BJ (cell line): ENCODE results near the gene PANK2. TPM values are rescaled to one million over a fixed set of nuclear protein-coding genes. Genes with fewer than 3 reads are reported as not detected.

Experiments used
- CTCF ChIA-PET: fragments of 350-600 bp; formaldehyde crosslinking; extraction: SDS; loops from one replicate; lab custom pipeline; 2021; ENCODE audit warnings: antibody characterized with exemption, inconsistent platforms; lab: Yijun Ruan, JAX
- POLR2A ChIA-PET: fragments of 300-600 bp; sonication (Branson Sonifier 250); formaldehyde crosslinking; extraction: SDS; loops from one replicate; lab custom pipeline; 2021; ENCODE audit warnings: antibody characterized with exemption; lab: Charles Lee
- DNase-seq: peaks from one replicate; pipeline ENCODE4 v3.0.0-alpha.2; 2011; ENCODE audit warnings: low read depth
- H3K27me3 ChIP-seq: 2 replicates; pipeline ENCODE4 v1.6.0; 2011; ENCODE audit warnings: low read length; ENCODE audit not compliant: control insufficient read depth, insufficient read depth
- H3K36me3 ChIP-seq: 2 replicates; pipeline ENCODE4 v1.5.1; 2011; ENCODE audit warnings: low read length; ENCODE audit not compliant: control insufficient read depth, insufficient read depth
- H3K4me3 ChIP-seq: 2 replicates; pipeline ENCODE4 v1.5.1; 2011; ENCODE audit warnings: low read depth, mild to moderate bottlenecking, control low read depth, low read length
- CTCF ChIP-seq: IDR thresholded peaks from 2 replicates; pipeline ENCODE4 v1.5.1; 2011; ENCODE audit warnings: low read depth, mild to moderate bottlenecking, control low read depth, inconsistent platforms, low read length, moderate library complexity; ENCODE audit not compliant: insufficient read depth
- polyA plus RNA-seq: library from polyadenylated mRNA; depleted of rRNA; stranded (reverse); fragments of >200 nt; gene quantifications from 2 replicates; pipeline ENCODE4 v1.2.3, GENCODE V29; 2011

The PANK2 gene
- polyA plus RNA-seq, 1 experiment: 12.5 TPM

GRCh38 chr20:3869839-3870634, 19.1 kb upstream of the PANK2 start:
- Histone ChIP-seq H3K36me3 (peaks cover 29% of the 10 kb centered on the region), H3K27me3 (no peaks in the 10 kb centered on the region), H3K4me3 (no peak overlapping the region)
- no peak for DNase-seq
- TF ChIP-seq CTCF: no peak
- POLR2A ChIA-PET: no interaction called here
- CTCF ChIA-PET: interaction anchor here (1.7 kb wide), 1 partner anchor 15 kb away, joined by 7 read pairs; no protein-coding TSS in a partner anchor

GRCh38 chr20:3871550-3872265, 17.5 kb upstream of the PANK2 start:
- TF ChIP-seq CTCF: no peak
- peaks cover 13% of the 10 kb centered on the region for H3K36me3 ChIP-seq
- POLR2A ChIA-PET: interaction anchor here (0.5 kb wide), 1 partner anchor 35 kb away, joined by 4 read pairs; no protein-coding TSS in a partner anchor
- no peaks in the 10 kb centered on the region for H3K27me3 ChIP-seq
- CTCF ChIA-PET: interaction anchor here (0.7 to 1.7 kb wide), 2 partner anchors 15 to 17 kb away, joined by 4 to 7 read pairs; no protein-coding TSS in a partner anchor
- no peak overlapping the region for H3K4me3 ChIP-seq
- no peak for DNase-seq

- Histone ChIP-seq H3K36me3 (peaks cover 11% of the 10 kb centered on the region), H3K27me3 (no peaks in the 10 kb centered on the region), H3K4me3 (no peak overlapping the region)
- POLR2A ChIA-PET: no interaction called here
- DNase-seq: no peak
- CTCF ChIA-PET: no interaction called here
- no peak for TF ChIP-seq CTCF
Measured at GRCh38 chr20:3873507-3873906, 15.7 kb upstream of the PANK2 start.

DNA sequence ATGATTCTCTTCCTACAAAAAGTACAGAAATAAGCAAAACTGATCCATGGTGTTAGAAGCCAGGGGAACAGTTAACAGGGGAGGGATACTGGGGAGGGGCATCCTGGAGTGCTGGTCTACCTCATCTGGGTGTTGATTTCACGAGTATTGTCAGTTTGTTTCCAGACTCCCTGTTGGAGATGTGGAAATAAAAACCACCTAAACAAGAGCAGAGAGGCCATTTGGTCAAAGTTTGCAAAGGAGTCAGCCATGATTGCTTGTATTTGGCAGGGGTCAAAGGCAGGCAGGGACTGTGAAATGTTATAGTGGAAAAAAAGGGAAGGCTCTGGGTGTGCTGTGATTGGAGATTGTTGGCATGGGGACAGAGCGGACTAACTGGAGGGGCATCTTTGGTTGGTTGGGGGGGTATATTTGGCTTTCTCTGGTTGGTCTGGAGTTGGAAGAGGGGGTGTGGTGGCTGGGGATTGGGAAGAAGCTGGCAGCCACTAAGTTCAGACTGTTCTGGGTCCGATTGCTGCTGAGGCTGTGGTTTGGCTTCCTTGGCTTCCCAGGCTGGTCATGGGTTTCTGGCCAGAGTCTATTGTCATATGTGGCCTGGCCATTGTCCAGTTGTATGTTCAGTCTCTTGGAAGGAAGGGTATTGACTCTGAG, 14.9 kb upstream of the PANK2 start:
- H3K36me3 ChIP-seq: peaks cover 11% of the 10 kb centered on the region

More for the DNA sequence above, 14.9 kb upstream of the PANK2 start:
- no peaks in the 10 kb centered on the region for H3K27me3 ChIP-seq
- no peak overlapping the region for H3K4me3 ChIP-seq
- ChIA-PET CTCF (interaction anchor here (0.6 to 2.0 kb wide), 2 partner anchors 20 to 168 kb away, joined by 3 to 4 read pairs; no protein-coding TSS in a partner anchor), POLR2A (no interaction called here)
- DNase-seq: no peak
- TF ChIP-seq CTCF: no peak
